Erythroblast (primary cell): Measurements from ENCODE around the gene CAMKMT.

ENCODE experiments used
- GATA1 ChIP-seq: IDR thresholded peaks from 2 replicates; pipeline ENCODE4 v1.6.1; 2011; ENCODE audit warnings: low read depth, mild to moderate bottlenecking, control low read depth, low read length, moderate library complexity
- POLR2A ChIP-seq: IDR thresholded peaks from 2 replicates; pipeline ENCODE4 v1.6.1; 2011; ENCODE audit warnings: mild to moderate bottlenecking, low read length

DNA sequence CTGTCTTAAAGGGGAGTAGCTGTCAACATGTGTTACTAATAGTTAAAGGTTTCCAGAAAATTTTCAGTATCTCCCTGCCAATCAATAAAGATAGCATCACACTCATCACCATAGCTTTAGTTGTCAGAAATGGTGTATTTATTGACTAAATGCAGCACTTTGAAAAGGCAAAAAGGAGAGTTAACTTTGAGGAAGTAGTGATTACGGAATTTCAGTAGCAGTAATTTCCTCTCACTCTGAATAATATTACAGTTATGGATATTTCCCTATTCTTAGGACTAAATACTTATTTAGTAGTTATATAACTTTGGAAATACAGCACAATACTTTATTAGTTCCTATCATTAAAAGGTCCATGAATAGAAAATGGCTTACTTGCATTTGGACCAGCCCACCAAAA is 250.5 kb downstream of the CAMKMT start:
- TF ChIP-seq POLR2A (no peak), GATA1 (no peak)
